Stimulated activated naive B cell treated with anti-CD40 and anti-IgM and Interleukin-4, amounts not matched to agents 10 μg/mL and 1 μg/mL and 100 μg/mL, for 72 hours (primary cell): ENCODE results near the gene MEGF10.
"Not testable (repeated sequence)": the region's sequence is repeated elsewhere in the genome, so short reads cannot be mapped to it uniquely, and the experiment has no call there.

Experiments
- ATAC-seq, 2 donors: fragments of 150-1000 bp; cut with Tn5 transposase; replicated peaks; 2 replicates each; pipeline ENCODE4 v1.10.0; 2021; ENCODE audit warnings: moderate library complexity in 1 of 2
- DNase-seq: peaks from one replicate; pipeline ENCODE4 v3.0.0; 2021
- H3K27ac Mint-ChIP-seq: one replicate; pipeline ENCODE4 v1.8.0; 2022; ENCODE audit warnings: mild to moderate bottlenecking, mixed read lengths
- H3K27me3 Mint-ChIP-seq, 2 donors: one replicate each; pipeline ENCODE4 v1.8.0; 2022; ENCODE audit warnings: mixed read lengths in 2 of 2
- H3K36me3 Mint-ChIP-seq, 2 donors: one replicate each; pipeline ENCODE4 v1.8.0; 2022; ENCODE audit warnings: mixed read lengths in 2 of 2, mild to moderate bottlenecking in 1 of 2
- H3K4me1 Mint-ChIP-seq, 2 donors: one replicate each; pipeline ENCODE4 v1.8.0; 2022; ENCODE audit warnings: mixed read lengths in 2 of 2, mild to moderate bottlenecking in 1 of 2
- H3K4me3 Mint-ChIP-seq, 2 donors: one replicate each; pipeline ENCODE4 v1.8.0; 2022; ENCODE audit warnings: mild to moderate bottlenecking in 2 of 2, mixed read lengths in 2 of 2, moderate library complexity in 1 of 2
- H3K9me3 Mint-ChIP-seq, 2 donors: one replicate each; pipeline ENCODE4 v1.8.0; 2022; ENCODE audit warnings: mixed read lengths in 2 of 2, mild to moderate bottlenecking in 1 of 2

MEGF10 gene

GRCh38 chr5:127290019-127290945 is at the start of gene MEGF10:
Gene MEGF10 (plus strand): TSS chr5:127290796. CDS start chr5:127331309, 40,513 bp downstream.
- peak; percentile 9 for DNase-seq
- ATAC-seq: peak; percentile 71 to 78
- Mint-ChIP-seq H3K27me3 (peaks cover 64 to 88% of the 10 kb centered on the region in 2 donors), H3K36me3 (no peaks in the 10 kb centered on the region), H3K9me3 (peaks cover 0 to 6% of the 10 kb centered on the region in 2 donors), H3K27ac (no peak within 1 kb of the TSS), H3K4me1 (peaks cover 11 to 21% of the 10 kb centered on the region in 2 donors), H3K4me3 (peak within 1 kb of the TSS; percentile 51 to 66)

DNA sequence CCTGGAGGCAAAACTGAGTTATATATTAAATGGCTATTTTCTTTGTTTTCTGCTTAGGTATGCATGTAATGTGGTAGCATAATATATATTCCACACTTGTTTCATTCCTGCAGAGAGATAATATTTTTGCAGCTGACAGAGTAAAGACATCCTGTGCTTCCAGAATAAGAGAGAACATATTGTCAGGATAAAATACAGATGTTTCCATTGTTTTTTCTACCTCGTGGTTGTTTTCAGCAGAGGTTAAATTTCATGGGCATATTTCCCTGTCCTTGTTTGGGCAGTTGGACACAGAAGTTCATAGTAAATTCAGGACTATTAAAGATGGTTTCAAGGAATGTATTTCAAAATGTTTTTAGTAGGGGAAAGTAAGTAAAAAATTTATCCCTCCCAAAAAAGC is 47.6 kb upstream of the MEGF10 start:
- Mint-ChIP-seq H3K4me1 (no peaks in the 10 kb centered on the region), H3K4me3 (no peak overlapping the region)

DNA sequence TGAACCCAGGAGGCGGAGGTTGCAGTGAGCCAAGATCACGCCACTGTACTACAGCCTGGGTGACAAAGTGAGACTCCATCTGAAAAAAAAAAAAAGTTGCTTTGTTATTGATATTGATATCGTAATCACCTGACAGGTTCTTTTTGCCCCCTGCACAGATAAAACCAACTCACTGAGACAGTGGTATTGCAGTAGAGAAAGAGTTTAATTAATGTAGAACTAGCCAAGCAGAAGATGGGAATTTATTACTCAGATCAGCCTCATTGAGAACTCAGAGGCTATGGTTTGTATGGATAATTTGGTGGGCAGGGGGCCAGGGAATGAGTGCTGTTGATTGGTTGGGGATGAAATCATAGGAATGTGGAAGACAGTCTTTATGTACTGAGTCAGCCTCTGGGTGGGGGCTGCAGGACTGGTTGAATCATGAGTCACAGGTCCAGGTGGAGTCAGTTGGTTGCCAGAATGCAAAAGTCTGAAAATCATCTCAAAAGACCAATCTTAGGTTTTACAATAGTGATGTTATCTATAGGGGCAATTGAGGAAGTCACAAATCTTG is 35.8 kb upstream of the MEGF10 start:
- DNase-seq: no peak

More for the DNA sequence above, 47.6 kb upstream of the MEGF10 start:
- DNase-seq (no peak), ATAC-seq (no peak)
- Mint-ChIP-seq H3K36me3 (peaks cover 8 to 15% of the 10 kb centered on the region in 2 donors), H3K9me3 (peaks cover 10 to 12% of the 10 kb centered on the region in 2 donors), H3K27ac (no peak overlapping the region), H3K27me3 (peaks cover 8 to 37% of the 10 kb centered on the region in 2 donors)

GRCh38 chr5:127256886-127257597 is 33.6 kb upstream of the MEGF10 start:
- no peak for ATAC-seq
- Mint-ChIP-seq H3K36me3 (peaks cover 0 to 4% of the 10 kb centered on the region in 2 donors), H3K27me3 (peaks cover 7 to 10% of the 10 kb centered on the region in 2 donors), H3K27ac (no peak overlapping the region), H3K9me3 (peaks cover 7 to 9% of the 10 kb centered on the region in 2 donors), H3K4me3 (no peak overlapping the region), H3K4me1 (no peaks in the 10 kb centered on the region)
- DNase-seq: no peak

More for the DNA sequence above, 35.8 kb upstream of the MEGF10 start:
- Mint-ChIP-seq H3K4me1 (no peaks in the 10 kb centered on the region), H3K27me3 (peaks cover 7 to 10% of the 10 kb centered on the region in 2 donors), H3K4me3 (no peak overlapping the region), H3K9me3 (peaks cover 7 to 9% of the 10 kb centered on the region in 2 donors), H3K36me3 (peaks cover 0 to 4% of the 10 kb centered on the region in 2 donors), H3K27ac (no peak overlapping the region)
- no peak for ATAC-seq

DNA sequence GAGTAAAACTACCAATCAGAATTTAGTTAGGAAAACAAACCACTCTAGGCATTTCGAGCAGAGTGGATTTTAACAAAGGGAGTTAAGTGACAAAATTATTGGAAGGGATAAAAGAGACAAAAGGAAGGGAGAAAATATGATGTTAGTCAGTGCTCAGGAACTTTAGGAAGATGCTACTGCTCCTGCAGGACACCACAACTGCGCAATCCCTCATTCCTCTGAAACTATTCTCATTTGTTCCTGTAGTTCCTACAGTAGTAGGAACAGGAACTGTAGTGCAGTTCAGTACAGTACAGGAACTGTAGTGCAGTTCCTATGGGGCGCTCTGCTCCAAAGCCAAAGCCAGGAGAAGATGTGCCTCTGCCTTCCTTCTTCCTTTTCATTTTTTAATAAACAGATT is 29.9 kb upstream of the MEGF10 start:
- ATAC-seq (no peak), DNase-seq (no peak)
- Mint-ChIP-seq H3K4me1 (peaks cover 0 to 1% of the 10 kb centered on the region in 2 donors), H3K27me3 (peaks cover 7 to 13% of the 10 kb centered on the region in 2 donors), H3K36me3 (no peaks in the 10 kb centered on the region), H3K4me3 (no peak overlapping the region), H3K27ac (no peak overlapping the region), H3K9me3 (no peaks in the 10 kb centered on the region)

- not testable (repeated sequence) for H3K4me1 Mint-ChIP-seq, H3K9me3 Mint-ChIP-seq, DNase-seq, H3K4me3 Mint-ChIP-seq, H3K36me3 Mint-ChIP-seq, ATAC-seq, H3K27ac Mint-ChIP-seq
- H3K27me3 Mint-ChIP-seq: peaks cover 20 to 38% of the 10 kb centered on the region in 2 donors
Observed at GRCh38 chr5:127265473-127265872, 25.1 kb upstream of the MEGF10 start.

DNA sequence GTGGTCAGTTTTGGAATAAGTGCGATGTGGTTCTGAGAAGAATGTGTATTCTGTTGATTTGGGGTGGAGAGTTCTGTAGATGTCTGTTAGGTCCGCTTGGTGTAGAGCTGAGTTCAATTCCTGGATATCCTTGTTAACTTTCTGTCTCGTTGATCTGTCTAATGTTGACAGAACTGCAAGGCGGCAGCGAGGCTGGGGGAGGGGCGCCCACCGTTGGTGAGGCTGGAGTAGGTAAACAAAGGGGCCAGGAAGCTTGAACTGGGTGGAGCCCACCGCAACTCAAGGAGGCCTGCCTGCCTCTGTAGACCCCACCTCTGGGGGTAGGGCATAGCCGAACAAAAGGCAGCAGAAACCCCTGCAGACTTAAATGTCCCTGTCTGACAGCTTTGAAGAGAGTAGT is 22.3 kb upstream of the MEGF10 start:
- H3K4me3 Mint-ChIP-seq, ATAC-seq, H3K4me1 Mint-ChIP-seq, DNase-seq, H3K36me3 Mint-ChIP-seq, H3K27ac Mint-ChIP-seq: not testable (repeated sequence)
- Mint-ChIP-seq H3K27me3 (peaks cover 42 to 58% of the 10 kb centered on the region in 2 donors), H3K9me3 (peaks cover 8 to 15% of the 10 kb centered on the region in 2 donors)

- DNase-seq, H3K4me3 Mint-ChIP-seq, ATAC-seq, H3K27ac Mint-ChIP-seq, H3K4me1 Mint-ChIP-seq, H3K36me3 Mint-ChIP-seq: not testable (repeated sequence)
- H3K27me3 Mint-ChIP-seq: peaks cover 42 to 63% of the 10 kb centered on the region in 2 donors
- H3K9me3 Mint-ChIP-seq: peaks cover 8 to 15% of the 10 kb centered on the region in 2 donors
Observed at GRCh38 chr5:127270713-127271112, 19.9 kb upstream of the MEGF10 start.

DNA sequence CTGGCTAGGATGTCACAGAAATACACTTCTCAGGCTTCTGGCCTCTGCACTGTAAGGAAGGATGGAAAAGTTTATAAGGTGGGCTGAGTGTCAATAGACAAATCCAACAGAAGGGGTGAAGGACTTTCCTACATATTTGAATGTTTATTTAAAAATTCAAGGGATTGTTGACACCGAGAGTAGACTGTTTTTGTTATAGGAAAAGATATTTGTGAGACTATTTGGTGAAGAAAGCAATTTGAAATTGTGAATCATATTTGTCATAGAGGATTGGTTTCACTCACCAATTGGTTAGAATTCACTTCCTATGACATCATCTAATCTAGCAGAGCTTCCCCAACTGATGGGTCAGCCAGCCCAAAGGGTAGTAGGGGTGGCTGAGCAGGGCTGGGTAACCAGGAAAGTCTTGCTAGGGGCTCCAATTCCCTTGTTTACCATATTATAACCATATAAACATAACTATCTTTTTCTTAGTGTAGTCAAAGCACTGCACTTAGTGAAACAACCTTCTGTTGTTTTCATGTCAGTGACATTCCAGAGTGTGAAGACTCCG is 14.9 kb upstream of the MEGF10 start:
- Mint-ChIP-seq H3K36me3 (peaks cover 0 to 3% of the 10 kb centered on the region in 2 donors), H3K27ac (no peak overlapping the region), H3K9me3 (peaks cover 8 to 11% of the 10 kb centered on the region in 2 donors), H3K4me3 (no peak overlapping the region), H3K4me1 (no peaks in the 10 kb centered on the region), H3K27me3 (peaks cover 26 to 31% of the 10 kb centered on the region in 2 donors)
- DNase-seq (no peak), ATAC-seq (no peak)

DNA sequence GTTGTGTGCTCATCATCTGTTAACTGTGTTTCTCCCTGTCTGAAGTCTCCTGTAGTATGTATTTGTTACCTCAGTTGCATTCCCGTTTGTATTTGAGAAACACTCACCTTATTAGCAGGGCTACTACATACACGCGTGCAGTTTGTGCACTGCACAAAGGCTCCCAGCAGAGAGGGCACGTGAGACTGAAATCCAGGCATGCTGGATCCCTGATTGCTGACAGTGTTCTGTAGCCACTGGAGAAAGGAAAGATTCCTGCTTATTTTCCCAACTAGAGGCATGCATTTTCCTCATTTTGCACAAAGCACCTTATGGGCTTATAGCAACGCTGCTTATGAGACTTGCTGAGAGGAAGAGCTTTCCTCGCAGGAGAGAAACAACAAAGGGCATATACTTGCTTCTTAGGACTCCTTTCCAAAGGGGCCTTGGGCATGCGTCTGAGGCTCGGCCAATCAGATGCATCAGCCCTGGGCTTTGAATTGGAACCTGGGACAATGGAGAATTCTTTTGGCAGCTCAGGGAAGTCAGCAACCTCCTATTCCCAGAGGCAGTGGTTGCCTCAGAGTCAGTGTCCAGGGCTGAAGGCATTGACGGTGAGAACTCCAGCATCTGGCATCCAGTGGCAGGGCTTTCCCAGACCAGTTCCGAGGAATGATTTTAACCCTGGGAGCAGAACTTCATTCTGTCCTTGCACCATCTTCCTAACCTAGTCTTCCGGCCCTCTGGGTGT is 9.9 kb upstream of the MEGF10 start:
- ATAC-seq: no peak
- DNase-seq: no peak
- Mint-ChIP-seq H3K27ac (no peak overlapping the region), H3K36me3 (no peaks in the 10 kb centered on the region), H3K4me3 (no peak overlapping the region), H3K27me3 (peaks cover 18 to 30% of the 10 kb centered on the region in 2 donors), H3K4me1 (no peaks in the 10 kb centered on the region), H3K9me3 (no peaks in the 10 kb centered on the region)

- no peaks in the 10 kb centered on the region for H3K36me3 Mint-ChIP-seq
- DNase-seq: no peak
- ATAC-seq: no peak
- H3K4me1 Mint-ChIP-seq: no peaks in the 10 kb centered on the region
- no peaks in the 10 kb centered on the region for H3K9me3 Mint-ChIP-seq
- H3K4me3 Mint-ChIP-seq: no peak overlapping the region
- H3K27me3 Mint-ChIP-seq: peaks cover 23 to 35% of the 10 kb centered on the region in 2 donors
- no peak overlapping the region for H3K27ac Mint-ChIP-seq
Observed at GRCh38 chr5:127281609-127282008, 9.0 kb upstream of the MEGF10 start.

DNA sequence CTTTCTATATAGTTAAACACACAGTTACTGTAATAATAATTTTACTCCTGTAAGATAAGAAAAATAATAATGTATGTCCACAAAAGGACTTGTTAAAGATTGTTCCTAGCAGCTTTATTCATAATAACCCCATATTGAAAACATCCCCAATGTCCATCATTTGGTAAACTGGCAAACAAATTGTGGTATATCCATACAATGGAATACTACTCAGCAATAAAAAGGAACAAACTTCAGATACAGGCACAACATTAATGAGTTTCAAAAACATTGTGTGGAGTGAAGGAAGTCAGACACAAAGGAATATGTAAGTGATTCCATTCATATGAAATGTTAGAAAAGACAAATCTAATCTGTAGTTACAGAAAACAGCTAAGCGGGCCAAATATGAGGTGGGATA is 1.9 kb upstream of the MEGF10 start:
- H3K27me3 Mint-ChIP-seq: peaks cover 59 to 89% of the 10 kb centered on the region in 2 donors
- H3K4me3 Mint-ChIP-seq: no peak overlapping the region
- DNase-seq: no peak
- no peaks in the 10 kb centered on the region for H3K36me3 Mint-ChIP-seq
- H3K4me1 Mint-ChIP-seq: peaks cover 11 to 21% of the 10 kb centered on the region in 2 donors
- no peak for ATAC-seq
- H3K27ac Mint-ChIP-seq: no peak overlapping the region
- H3K9me3 Mint-ChIP-seq: peaks cover 0 to 6% of the 10 kb centered on the region in 2 donors

GRCh38 chr5:127290946-127291693 is 524 bp downstream of the MEGF10 start:
- H3K27me3 Mint-ChIP-seq: peaks cover 60 to 88% of the 10 kb centered on the region in 2 donors
- H3K36me3 Mint-ChIP-seq: no peaks in the 10 kb centered on the region

More at GRCh38 chr5:127290946-127291693, 524 bp downstream of the MEGF10 start:
- Mint-ChIP-seq H3K9me3 (peaks cover 0 to 6% of the 10 kb centered on the region in 2 donors), H3K27ac (no peak overlapping the region), H3K4me3 (peak overlapping the region in 1 of 2 donors; percentile 51), H3K4me1 (peaks cover 11 to 21% of the 10 kb centered on the region in 2 donors)
- DNase-seq (no peak), ATAC-seq (no peak)
